HCT116 (cell line): Measurements from ENCODE around the gene THNSL1. TPM values are rescaled to one million over a fixed set of nuclear protein-coding genes. Genes with fewer than 3 reads are reported as not detected.

ENCODE experiments used
- ATAC-seq: fragments of 200-7000 bp; cut with Tn5 transposase; 2 replicates; pipeline ENCODE4 v1.9.1; 2020; ENCODE audit warnings: mild to moderate bottlenecking, moderate library complexity
- BruUV-seq: library from RNA; stranded (reverse); fragments of 400-500 nt; replicated peaks from 2 replicates; lab custom pipeline; 2021; lab: Mats Ljungman, UMichigan
- CTCF ChIA-PET: fragments of 300-600 bp; sonication (Branson Sonifier 250); formaldehyde crosslinking; loops from one replicate; lab custom pipeline; 2021; ENCODE audit warnings: antibody characterized with exemption; lab: Charles Lee
- POLR2A ChIA-PET: fragments of 300-600, 350-600 bp; sonication (Branson Sonifier 250); formaldehyde crosslinking; loops from one replicate; lab custom pipeline; 2021; ENCODE audit warnings: antibody characterized with exemption; lab: Charles Lee
- RAD21 ChIA-PET, 2 experiments: fragments of 300-600 bp; sonication (Branson Sonifier 250); formaldehyde crosslinking; loops; one replicate each; lab custom pipeline; 2023; ENCODE audit warnings: low total read pairs in 2 of 2; ENCODE audit not compliant: uncharacterized antibody in 2 of 2, unreplicated experiment in 2 of 2, low non-redundant PET in 1 of 2; lab: Charles Lee
- DNase-seq: peaks from one replicate; pipeline ENCODE4 v3.0.0-alpha.2; 2010; ENCODE audit warnings: low read depth, low spot score
- H2AFZ ChIP-seq: fragments of 200-600 bp; shearing (Covaris generic), sonication (generic); 2 replicates; pipeline ENCODE4 v1.6.1; 2017; ENCODE audit warnings: low read depth, mixed run types, mixed read lengths, antibody characterized with exemption, low read length; ENCODE audit not compliant: poor library complexity, severe bottlenecking
- H3K27ac ChIP-seq: 2 replicates; pipeline ENCODE4 v1.5.1; 2012; ENCODE audit warnings: low read depth, low read length
- H3K27me3 ChIP-seq: fragments of 200-600 bp; sonication (generic); 2 replicates; pipeline ENCODE4 v1.6.1; 2016; ENCODE audit warnings: mixed run types, low read length, mixed read lengths; ENCODE audit not compliant: insufficient read depth
- H3K36me3 ChIP-seq, 2 experiments: fragments of 200-500 bp in 1 of 2; fragments of 200-600 bp in 1 of 2; sonication (Bioruptor generic) in 1 of 2; sonication (generic) in 1 of 2; 2 replicates each; pipeline versions ENCODE4 v1.5.1 to v1.6.1; 2014 to 2016; ENCODE audit warnings: low read length in 2 of 2, inconsistent platforms in 1 of 2, mixed read lengths in 1 of 2, mixed run types in 1 of 2; ENCODE audit not compliant: insufficient read depth in 2 of 2, control insufficient read depth in 1 of 2
- H3K4me1 ChIP-seq, 2 experiments: fragments of 200-600 bp in 1 of 2; sonication (generic) in 1 of 2; 2 replicates each; pipeline versions ENCODE4 v1.5.1 to v1.6.1; 2012 to 2017; ENCODE audit warnings: low read length in 2 of 2, inconsistent platforms in 1 of 2, mild to moderate bottlenecking in 1 of 2, mixed read lengths in 1 of 2, mixed run types in 1 of 2, moderate library complexity in 1 of 2; ENCODE audit not compliant: insufficient read depth in 2 of 2, control insufficient read depth in 1 of 2
- H3K4me2 ChIP-seq: fragments of 200-600 bp; sonication (generic); 2 replicates; pipeline ENCODE4 v1.6.1; 2017; ENCODE audit warnings: mixed run types, low read length, mixed read lengths
- H3K4me3 ChIP-seq, 2 experiments: fragments of 200-600 bp in 1 of 2; sonication (generic) in 1 of 2; replicated peaks in 1 of 2; 2 replicates each; pipeline ENCODE4 v1.5.1; 2011 to 2016; ENCODE audit warnings: low read length in 2 of 2, control low read depth in 1 of 2, low read depth in 1 of 2, mild to moderate bottlenecking in 1 of 2, mixed read lengths in 1 of 2, mixed run types in 1 of 2
- H3K79me2 ChIP-seq: fragments of 200-600 bp; sonication (generic); 2 replicates; pipeline ENCODE4 v1.6.1; 2017; ENCODE audit warnings: mild to moderate bottlenecking, mixed run types, low read length, moderate library complexity, mixed read lengths; ENCODE audit not compliant: insufficient read depth
- H3K9ac ChIP-seq: fragments of 200-600 bp; sonication (generic); 2 replicates; pipeline ENCODE4 v1.6.1; 2016; ENCODE audit warnings: low read length, mixed read lengths
- H3K9me2 ChIP-seq: fragments of 200-600 bp; sonication (generic), shearing (Covaris generic); 2 replicates; pipeline ENCODE4 v1.6.1; 2017; ENCODE audit warnings: mixed run types, mild to moderate bottlenecking, moderate library complexity; ENCODE audit not compliant: insufficient read depth
- H3K9me3 ChIP-seq, 2 experiments: fragments of 200-500 bp in 1 of 2; fragments of 200-600 bp in 1 of 2; sonication (Bioruptor generic) in 1 of 2; sonication (generic) in 1 of 2; 2 replicates each; pipeline ENCODE4 v1.6.1; 2014 to 2017; ENCODE audit warnings: low read length in 2 of 2, mixed read lengths in 2 of 2, inconsistent platforms in 1 of 2, low read depth in 1 of 2, mild to moderate bottlenecking in 1 of 2, mixed run types in 1 of 2, moderate library complexity in 1 of 2; ENCODE audit not compliant: control insufficient read depth in 1 of 2, insufficient read depth in 1 of 2
- H4K20me1 ChIP-seq: fragments of 200-600 bp; sonication (generic), shearing (Covaris generic); 2 replicates; pipeline ENCODE4 v1.6.1; 2017; ENCODE audit warnings: mixed run types, mild to moderate bottlenecking, moderate library complexity; ENCODE audit not compliant: insufficient read depth
- CEBPB ChIP-seq: IDR thresholded peaks from 2 replicates; pipeline ENCODE4 v1.6.1; 2012; ENCODE audit warnings: low read depth
- EZH2phosphoT487 ChIP-seq: fragments of 200-600 bp; IDR thresholded peaks from 2 replicates; pipeline ENCODE4 v1.6.1; 2018; ENCODE audit warnings: antibody characterized with exemption, borderline replicate concordance
- POLR2A ChIP-seq: IDR thresholded peaks from 2 replicates; pipeline ENCODE4 v1.7.0; 2011; ENCODE audit warnings: borderline replicate concordance; ENCODE audit not compliant: insufficient read depth, insufficient read length; ENCODE audit errors: extremely low read depth
- RAD21 ChIP-seq: IDR thresholded peaks from 2 replicates; pipeline ENCODE4 v1.6.1; 2012; ENCODE audit warnings: low read depth, mild to moderate bottlenecking
- SP1 ChIP-seq: IDR thresholded peaks from 2 replicates; pipeline ENCODE4 v1.6.1; 2012; ENCODE audit warnings: low read depth
- TCF7L2 ChIP-seq: IDR thresholded peaks from 2 replicates; pipeline ENCODE4 v1.7.0; 2011; ENCODE audit warnings: borderline replicate concordance, inconsistent platforms; ENCODE audit not compliant: insufficient read depth, insufficient read length; ENCODE audit errors: extremely low read depth
- ZFX ChIP-seq: fragments of 450-650 bp; IDR thresholded peaks from 2 replicates; pipeline ENCODE4 v1.6.1; 2017
- intact Hi-C: fragments of 100-400 bp; cut with micrococcal nuclease; formaldehyde crosslinking; loops from 2 replicates; pipeline ENCODE4 v1.10.0; 2022
- total RNA-seq: library from RNA; stranded (reverse); gene quantifications from one replicate; pipeline ENCODE4 v1.2.1, GENCODE V29; 2021; ENCODE audit not compliant: unreplicated experiment
- TF ChIP-seq, protein P1 (sequence below): IDR thresholded peaks from 2 replicates; pipeline ENCODE4 v1.6.1; 2012
- TF ChIP-seq, protein P2 (sequence below): IDR thresholded peaks from 2 replicates; pipeline ENCODE4 v1.6.1; 2011; ENCODE audit warnings: mild to moderate bottlenecking, low read length, moderate library complexity; ENCODE audit not compliant: insufficient replicate concordance; ENCODE audit errors: extremely low read depth
- TF ChIP-seq, protein P3 (sequence below): IDR thresholded peaks from 2 replicates; pipeline ENCODE4 v1.6.1; 2012; ENCODE audit warnings: low read depth

Gene THNSL1
- total RNA-seq, 1 experiment from 2014 or later: 7.7 TPM

DNA sequence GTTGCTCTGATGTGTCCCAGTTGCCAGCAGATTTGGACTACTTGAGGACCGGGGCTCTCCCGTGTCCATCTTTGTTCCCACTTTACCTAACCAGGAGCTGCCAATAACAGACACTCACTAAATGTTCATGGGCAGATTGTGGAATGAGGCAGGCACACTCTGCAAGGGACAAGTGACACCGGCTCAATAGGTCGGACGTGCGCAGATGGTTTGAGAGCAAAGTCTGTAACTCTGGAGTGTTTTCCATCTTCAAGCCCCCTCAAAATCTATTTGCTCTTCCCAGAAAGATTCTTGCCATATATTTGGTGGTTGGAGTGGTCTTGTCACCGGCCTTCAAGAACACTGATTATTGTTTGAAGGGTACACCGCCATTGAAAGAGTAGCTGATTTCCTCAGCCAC lies 47.2 kb downstream of the THNSL1 start:
- CTCF ChIA-PET: no interaction called here
- RAD21 ChIA-PET: no interaction called here
- Histone ChIP-seq H4K20me1 (no peaks in the 10 kb centered on the region), H3K27me3 (no peaks in the 10 kb centered on the region), H3K9ac (no peak overlapping the region), H3K27ac (no peak overlapping the region), H2AFZ (peak overlapping the region; percentile 65), H3K4me2 (no peak overlapping the region), H3K4me1 (peaks cover 31 to 63% of the 10 kb centered on the region in 2 experiments), H3K4me3 (no peak overlapping the region), H3K9me3 (no peaks in the 10 kb centered on the region), H3K36me3 (no peaks in the 10 kb centered on the region), H3K79me2 (no peaks in the 10 kb centered on the region), H3K9me2 (no peaks in the 10 kb centered on the region)
- no peak for DNase-seq
- TF ChIP-seq ZFX (no peak), RAD21 (no peak), CEBPB (no peak), POLR2A (no peak), EZH2phosphoT487 (no peak), SP1 (no peak), TCF7L2 (no peak)
- TF ChIP-seq, protein P1, sequence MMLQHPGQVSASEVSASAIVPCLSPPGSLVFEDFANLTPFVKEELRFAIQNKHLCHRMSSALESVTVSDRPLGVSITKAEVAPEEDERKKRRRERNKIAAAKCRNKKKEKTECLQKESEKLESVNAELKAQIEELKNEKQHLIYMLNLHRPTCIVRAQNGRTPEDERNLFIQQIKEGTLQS: no peak
- TF ChIP-seq, protein P2, sequence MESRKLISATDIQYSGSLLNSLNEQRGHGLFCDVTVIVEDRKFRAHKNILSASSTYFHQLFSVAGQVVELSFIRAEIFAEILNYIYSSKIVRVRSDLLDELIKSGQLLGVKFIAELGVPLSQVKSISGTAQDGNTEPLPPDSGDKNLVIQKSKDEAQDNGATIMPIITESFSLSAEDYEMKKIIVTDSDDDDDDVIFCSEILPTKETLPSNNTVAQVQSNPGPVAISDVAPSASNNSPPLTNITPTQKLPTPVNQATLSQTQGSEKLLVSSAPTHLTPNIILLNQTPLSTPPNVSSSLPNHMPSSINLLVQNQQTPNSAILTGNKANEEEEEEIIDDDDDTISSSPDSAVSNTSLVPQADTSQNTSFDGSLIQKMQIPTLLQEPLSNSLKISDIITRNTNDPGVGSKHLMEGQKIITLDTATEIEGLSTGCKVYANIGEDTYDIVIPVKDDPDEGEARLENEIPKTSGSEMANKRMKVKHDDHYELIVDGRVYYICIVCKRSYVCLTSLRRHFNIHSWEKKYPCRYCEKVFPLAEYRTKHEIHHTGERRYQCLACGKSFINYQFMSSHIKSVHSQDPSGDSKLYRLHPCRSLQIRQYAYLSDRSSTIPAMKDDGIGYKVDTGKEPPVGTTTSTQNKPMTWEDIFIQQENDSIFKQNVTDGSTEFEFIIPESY: no peak
- TF ChIP-seq, protein P3, sequence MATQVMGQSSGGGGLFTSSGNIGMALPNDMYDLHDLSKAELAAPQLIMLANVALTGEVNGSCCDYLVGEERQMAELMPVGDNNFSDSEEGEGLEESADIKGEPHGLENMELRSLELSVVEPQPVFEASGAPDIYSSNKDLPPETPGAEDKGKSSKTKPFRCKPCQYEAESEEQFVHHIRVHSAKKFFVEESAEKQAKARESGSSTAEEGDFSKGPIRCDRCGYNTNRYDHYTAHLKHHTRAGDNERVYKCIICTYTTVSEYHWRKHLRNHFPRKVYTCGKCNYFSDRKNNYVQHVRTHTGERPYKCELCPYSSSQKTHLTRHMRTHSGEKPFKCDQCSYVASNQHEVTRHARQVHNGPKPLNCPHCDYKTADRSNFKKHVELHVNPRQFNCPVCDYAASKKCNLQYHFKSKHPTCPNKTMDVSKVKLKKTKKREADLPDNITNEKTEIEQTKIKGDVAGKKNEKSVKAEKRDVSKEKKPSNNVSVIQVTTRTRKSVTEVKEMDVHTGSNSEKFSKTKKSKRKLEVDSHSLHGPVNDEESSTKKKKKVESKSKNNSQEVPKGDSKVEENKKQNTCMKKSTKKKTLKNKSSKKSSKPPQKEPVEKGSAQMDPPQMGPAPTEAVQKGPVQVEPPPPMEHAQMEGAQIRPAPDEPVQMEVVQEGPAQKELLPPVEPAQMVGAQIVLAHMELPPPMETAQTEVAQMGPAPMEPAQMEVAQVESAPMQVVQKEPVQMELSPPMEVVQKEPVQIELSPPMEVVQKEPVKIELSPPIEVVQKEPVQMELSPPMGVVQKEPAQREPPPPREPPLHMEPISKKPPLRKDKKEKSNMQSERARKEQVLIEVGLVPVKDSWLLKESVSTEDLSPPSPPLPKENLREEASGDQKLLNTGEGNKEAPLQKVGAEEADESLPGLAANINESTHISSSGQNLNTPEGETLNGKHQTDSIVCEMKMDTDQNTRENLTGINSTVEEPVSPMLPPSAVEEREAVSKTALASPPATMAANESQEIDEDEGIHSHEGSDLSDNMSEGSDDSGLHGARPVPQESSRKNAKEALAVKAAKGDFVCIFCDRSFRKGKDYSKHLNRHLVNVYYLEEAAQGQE: no peak
- BruUV-seq: no TSS peak
- no peak for ATAC-seq
- POLR2A ChIA-PET: no interaction called here
- intact Hi-C loops: loop anchor here (2.0 to 10.0 kb wide), 3 partner anchors 47 to 239 kb away; partner anchors contain the start of genes ENKUR and THNSL1
